ENCODE data around the gene RICTOR. TPM values are rescaled to one million over a fixed set of nuclear protein-coding genes. Genes with fewer than 3 reads are reported as not detected.

Gene RICTOR
- total RNA-seq, 1 experiment from 2014 or later, result 21.7 TPM

DNA sequence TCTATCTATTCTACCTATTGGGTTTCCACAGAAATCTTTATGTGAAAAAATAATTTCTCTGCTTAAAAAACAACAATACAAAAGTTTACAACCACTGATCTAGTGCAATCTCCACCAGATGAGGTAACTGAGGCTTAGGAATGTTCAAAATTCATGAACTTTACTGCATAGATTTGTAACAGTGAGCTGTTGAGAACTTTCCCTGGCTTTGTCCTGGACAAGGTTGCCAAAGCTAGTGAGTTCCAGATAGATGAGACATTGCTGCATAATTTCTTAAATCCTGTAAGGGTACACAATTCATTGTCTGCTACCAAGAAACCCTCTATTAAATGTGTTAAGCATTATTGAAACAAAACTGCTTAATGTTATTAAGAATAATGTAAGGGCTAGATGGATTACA lies 125.7 kb downstream of the RICTOR start (continued):
- TF ChIP-seq, protein P1, sequence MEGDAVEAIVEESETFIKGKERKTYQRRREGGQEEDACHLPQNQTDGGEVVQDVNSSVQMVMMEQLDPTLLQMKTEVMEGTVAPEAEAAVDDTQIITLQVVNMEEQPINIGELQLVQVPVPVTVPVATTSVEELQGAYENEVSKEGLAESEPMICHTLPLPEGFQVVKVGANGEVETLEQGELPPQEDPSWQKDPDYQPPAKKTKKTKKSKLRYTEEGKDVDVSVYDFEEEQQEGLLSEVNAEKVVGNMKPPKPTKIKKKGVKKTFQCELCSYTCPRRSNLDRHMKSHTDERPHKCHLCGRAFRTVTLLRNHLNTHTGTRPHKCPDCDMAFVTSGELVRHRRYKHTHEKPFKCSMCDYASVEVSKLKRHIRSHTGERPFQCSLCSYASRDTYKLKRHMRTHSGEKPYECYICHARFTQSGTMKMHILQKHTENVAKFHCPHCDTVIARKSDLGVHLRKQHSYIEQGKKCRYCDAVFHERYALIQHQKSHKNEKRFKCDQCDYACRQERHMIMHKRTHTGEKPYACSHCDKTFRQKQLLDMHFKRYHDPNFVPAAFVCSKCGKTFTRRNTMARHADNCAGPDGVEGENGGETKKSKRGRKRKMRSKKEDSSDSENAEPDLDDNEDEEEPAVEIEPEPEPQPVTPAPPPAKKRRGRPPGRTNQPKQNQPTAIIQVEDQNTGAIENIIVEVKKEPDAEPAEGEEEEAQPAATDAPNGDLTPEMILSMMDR (IDR thresholded peaks at IDR 0.05 in 2 of 3, conservative IDR thresholded peaks at IDR 0.05 in 1 of 3; ENCODE audit: borderline replicate concordance in 1 of 3, insufficient read depth in 1 of 3, low read depth in 2 of 3, low read length in 2 of 3), result no peak

- H3K4me2 ChIP-seq (ENCODE audit: low read length), result no peak overlapping the region
- CTCF ChIA-PET, result no interaction called here
- no peaks in the 10 kb centered on the region for H3K9me2 ChIP-seq (ENCODE audit: insufficient read depth)
- H3K27me3 ChIP-seq (ENCODE audit: insufficient read depth, low read length), result no peaks in the 10 kb centered on the region
- no peak overlapping the region for H3K9ac ChIP-seq (ENCODE audit: low read length)
- H4K20me1 ChIP-seq (ENCODE audit: insufficient read depth), result no peaks in the 10 kb centered on the region
- no peak overlapping the region for H3K4me3 ChIP-seq (replicated peaks in 1 of 2; ENCODE audit: low read depth in 1 of 2, low read length in 2 of 2)
- BruUV-seq (replicated peaks), result no TSS peak
- intact Hi-C loops (cut with micrococcal nuclease), result no loop called here
- H3K27ac ChIP-seq (ENCODE audit: low read depth, low read length), result no peak overlapping the region
- DNase-seq (ENCODE audit: low read depth, low spot score) (no peak), ATAC-seq (no peak)
- H3K36me3 ChIP-seq (ENCODE audit: control insufficient read depth in 1 of 2, insufficient read depth in 2 of 2, low read length in 2 of 2), result peaks cover 10 to 19% of the 10 kb centered on the region in 2 experiments; a peak in 3 of 4 replicates
- no peak overlapping the region for H2AFZ ChIP-seq (ENCODE audit: low read depth, low read length, poor library complexity, severe bottlenecking)
- POLR2A ChIA-PET, result no interaction called here
- RAD21 ChIA-PET (ENCODE audit: low non-redundant PET in 1 of 2, low total read pairs in 2 of 2, uncharacterized antibody in 2 of 2, unreplicated experiment in 2 of 2), result no interaction called here
- H3K4me1 ChIP-seq (ENCODE audit: control insufficient read depth in 1 of 2, insufficient read depth in 2 of 2, low read length in 2 of 2), result no peaks in the 10 kb centered on the region
- no peaks in the 10 kb centered on the region for H3K79me2 ChIP-seq (ENCODE audit: insufficient read depth, low read length)
- H3K9me3 ChIP-seq (ENCODE audit: control insufficient read depth in 1 of 2, insufficient read depth in 1 of 2, low read depth in 1 of 2, low read length in 2 of 2), result no peaks in the 10 kb centered on the region
- TF ChIP-seq ATF3 (IDR thresholded peaks at IDR 0.05), result no peak
- no peak for TF ChIP-seq RAD21 (IDR thresholded peaks at IDR 0.05; ENCODE audit: low read depth)
- no peak for TF ChIP-seq JUND (IDR thresholded peaks at IDR 0.05)
- TF ChIP-seq ZNF274 (IDR thresholded peaks at IDR 0.05; ENCODE audit: low read depth, low read length), result no peak
- no peak for TF ChIP-seq EZH2phosphoT487 (IDR thresholded peaks at IDR 0.05; ENCODE audit: borderline replicate concordance)
- no peak for TF ChIP-seq SIN3A (IDR thresholded peaks at IDR 0.05; ENCODE audit: low read depth)
- TF ChIP-seq, protein P2, sequence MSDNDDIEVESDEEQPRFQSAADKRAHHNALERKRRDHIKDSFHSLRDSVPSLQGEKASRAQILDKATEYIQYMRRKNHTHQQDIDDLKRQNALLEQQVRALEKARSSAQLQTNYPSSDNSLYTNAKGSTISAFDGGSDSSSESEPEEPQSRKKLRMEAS (IDR thresholded peaks at IDR 0.05), result no peak
- TF ChIP-seq EZH2 (IDR thresholded peaks at IDR 0.05), result no peak
- TF ChIP-seq, protein P3, sequence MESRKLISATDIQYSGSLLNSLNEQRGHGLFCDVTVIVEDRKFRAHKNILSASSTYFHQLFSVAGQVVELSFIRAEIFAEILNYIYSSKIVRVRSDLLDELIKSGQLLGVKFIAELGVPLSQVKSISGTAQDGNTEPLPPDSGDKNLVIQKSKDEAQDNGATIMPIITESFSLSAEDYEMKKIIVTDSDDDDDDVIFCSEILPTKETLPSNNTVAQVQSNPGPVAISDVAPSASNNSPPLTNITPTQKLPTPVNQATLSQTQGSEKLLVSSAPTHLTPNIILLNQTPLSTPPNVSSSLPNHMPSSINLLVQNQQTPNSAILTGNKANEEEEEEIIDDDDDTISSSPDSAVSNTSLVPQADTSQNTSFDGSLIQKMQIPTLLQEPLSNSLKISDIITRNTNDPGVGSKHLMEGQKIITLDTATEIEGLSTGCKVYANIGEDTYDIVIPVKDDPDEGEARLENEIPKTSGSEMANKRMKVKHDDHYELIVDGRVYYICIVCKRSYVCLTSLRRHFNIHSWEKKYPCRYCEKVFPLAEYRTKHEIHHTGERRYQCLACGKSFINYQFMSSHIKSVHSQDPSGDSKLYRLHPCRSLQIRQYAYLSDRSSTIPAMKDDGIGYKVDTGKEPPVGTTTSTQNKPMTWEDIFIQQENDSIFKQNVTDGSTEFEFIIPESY (IDR thresholded peaks at IDR 0.05; ENCODE audit: extremely low read depth, insufficient replicate concordance, low read length), result no peak
- TF ChIP-seq, protein P4, sequence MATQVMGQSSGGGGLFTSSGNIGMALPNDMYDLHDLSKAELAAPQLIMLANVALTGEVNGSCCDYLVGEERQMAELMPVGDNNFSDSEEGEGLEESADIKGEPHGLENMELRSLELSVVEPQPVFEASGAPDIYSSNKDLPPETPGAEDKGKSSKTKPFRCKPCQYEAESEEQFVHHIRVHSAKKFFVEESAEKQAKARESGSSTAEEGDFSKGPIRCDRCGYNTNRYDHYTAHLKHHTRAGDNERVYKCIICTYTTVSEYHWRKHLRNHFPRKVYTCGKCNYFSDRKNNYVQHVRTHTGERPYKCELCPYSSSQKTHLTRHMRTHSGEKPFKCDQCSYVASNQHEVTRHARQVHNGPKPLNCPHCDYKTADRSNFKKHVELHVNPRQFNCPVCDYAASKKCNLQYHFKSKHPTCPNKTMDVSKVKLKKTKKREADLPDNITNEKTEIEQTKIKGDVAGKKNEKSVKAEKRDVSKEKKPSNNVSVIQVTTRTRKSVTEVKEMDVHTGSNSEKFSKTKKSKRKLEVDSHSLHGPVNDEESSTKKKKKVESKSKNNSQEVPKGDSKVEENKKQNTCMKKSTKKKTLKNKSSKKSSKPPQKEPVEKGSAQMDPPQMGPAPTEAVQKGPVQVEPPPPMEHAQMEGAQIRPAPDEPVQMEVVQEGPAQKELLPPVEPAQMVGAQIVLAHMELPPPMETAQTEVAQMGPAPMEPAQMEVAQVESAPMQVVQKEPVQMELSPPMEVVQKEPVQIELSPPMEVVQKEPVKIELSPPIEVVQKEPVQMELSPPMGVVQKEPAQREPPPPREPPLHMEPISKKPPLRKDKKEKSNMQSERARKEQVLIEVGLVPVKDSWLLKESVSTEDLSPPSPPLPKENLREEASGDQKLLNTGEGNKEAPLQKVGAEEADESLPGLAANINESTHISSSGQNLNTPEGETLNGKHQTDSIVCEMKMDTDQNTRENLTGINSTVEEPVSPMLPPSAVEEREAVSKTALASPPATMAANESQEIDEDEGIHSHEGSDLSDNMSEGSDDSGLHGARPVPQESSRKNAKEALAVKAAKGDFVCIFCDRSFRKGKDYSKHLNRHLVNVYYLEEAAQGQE (IDR thresholded peaks at IDR 0.05; ENCODE audit: low read depth), result no peak
- TF ChIP-seq FOSL1 (IDR thresholded peaks at IDR 0.05; ENCODE audit: low read depth), result no peak
- TF ChIP-seq CBX3 (IDR thresholded peaks at IDR 0.05; ENCODE audit: low read depth), result no peak
- TF ChIP-seq EGR1 (IDR thresholded peaks at IDR 0.05; ENCODE audit: low read depth), result no peak
- TF ChIP-seq SP1 (IDR thresholded peaks at IDR 0.05; ENCODE audit: low read depth), result no peak
- TF ChIP-seq, protein P1 (IDR thresholded peaks at IDR 0.05 in 2 of 3, conservative IDR thresholded peaks at IDR 0.05 in 1 of 3; ENCODE audit: borderline replicate concordance in 1 of 3, insufficient read depth in 1 of 3, low read depth in 2 of 3, low read length in 2 of 3), result no peak
These were observed 129.9 kb downstream of the RICTOR start for GRCh38 chr5:38944282-38944681.
